T47D (cell line): Measurements from ENCODE around the gene RIT1.
"Not testable (repeated sequence)": the region's sequence is repeated elsewhere in the genome, so short reads cannot be mapped to it uniquely, and the experiment has no call there.

ENCODE experiments used
- DNase-seq, 2 experiments: peaks; one replicate each; pipeline versions ENCODE4 v3.0.0 to v3.0.0-alpha.2; 2011 to 2012; ENCODE audit warnings: low read depth in 1 of 2, low spot score in 1 of 2
- JUND ChIP-seq: IDR thresholded peaks from 2 replicates; pipeline ENCODE4 v1.6.1; 2012; ENCODE audit warnings: low read depth
- in situ Hi-C: cut with HindIII; loops from 2 replicates; pipeline ENCODE4 v1.10.0; 2016; ENCODE audit warnings: low sequenced_read_pairs, low pct_unique_long_range_greater_than_20kb

RIT1 gene

GRCh38 chr1:155897746-155898145, 13.4 kb downstream of the RIT1 start:
- no peak for TF ChIP-seq JUND
- no peak for DNase-seq
- in situ Hi-C loops = no loop called here

DNA sequence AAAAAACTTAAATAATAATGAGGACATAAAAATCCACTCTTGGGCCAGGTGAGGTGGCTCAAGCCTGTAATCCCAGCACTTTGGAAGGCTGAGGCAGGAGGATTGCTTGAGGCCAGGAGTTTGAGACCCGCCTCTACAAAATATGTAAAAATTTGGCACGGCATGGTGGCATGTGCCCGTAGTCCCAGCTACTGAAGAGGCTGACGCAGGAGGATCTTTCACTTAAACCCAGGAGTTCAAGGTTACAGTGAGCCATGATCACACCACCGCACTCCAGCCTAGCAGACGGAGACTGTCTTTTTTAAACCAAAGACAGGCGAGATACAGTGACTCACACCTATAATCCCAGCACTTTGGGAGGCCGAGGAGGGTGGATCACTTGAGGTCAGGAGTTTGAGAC, 14.7 kb downstream of the RIT1 start:
- DNase-seq, in situ Hi-C loops: not testable (repeated sequence)

- DNase-seq, in situ Hi-C loops: not testable (repeated sequence)
These were observed 15.5 kb downstream of the RIT1 start for GRCh38 chr1:155895617-155896016.

DNA sequence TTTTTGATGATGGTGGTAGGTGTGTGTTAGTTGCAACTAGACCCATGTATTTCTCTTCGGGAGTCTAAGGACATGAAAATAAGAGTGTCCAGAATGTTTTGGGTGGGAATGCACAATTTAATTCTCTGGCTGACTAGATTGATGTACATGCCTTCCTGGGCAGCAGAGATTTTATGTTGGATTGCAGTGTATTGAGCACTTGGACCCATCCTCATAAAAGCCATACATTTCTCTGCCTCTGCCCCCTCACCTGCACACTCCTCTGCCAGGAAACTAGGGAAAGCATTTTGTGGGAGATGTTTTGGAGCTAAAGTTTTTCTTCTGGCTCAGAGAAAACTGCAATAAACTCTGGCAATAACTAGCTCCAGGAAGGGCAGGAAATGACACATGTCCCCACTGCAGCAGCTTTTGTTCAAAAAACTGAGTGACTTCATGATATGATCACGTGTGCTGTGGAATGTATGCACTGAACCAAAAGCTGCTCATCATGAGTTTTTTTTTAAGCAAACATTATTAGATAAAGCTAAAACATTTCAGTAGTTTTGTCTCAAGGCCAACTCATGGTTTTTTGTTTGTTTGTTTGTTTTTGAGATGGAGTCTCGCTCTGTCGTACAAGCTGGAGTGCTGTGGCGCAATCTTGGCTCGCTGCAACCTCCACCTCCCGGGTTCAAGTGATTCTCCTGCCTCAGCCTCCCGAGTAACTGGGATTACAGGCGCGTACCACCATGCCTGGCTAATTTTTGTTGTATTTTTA, 17.6 kb downstream of the RIT1 start:
- in situ Hi-C loops = no loop called here
- DNase-seq = peak in 1 of 2 experiments; percentile 35
- no peak for TF ChIP-seq JUND

DNA sequence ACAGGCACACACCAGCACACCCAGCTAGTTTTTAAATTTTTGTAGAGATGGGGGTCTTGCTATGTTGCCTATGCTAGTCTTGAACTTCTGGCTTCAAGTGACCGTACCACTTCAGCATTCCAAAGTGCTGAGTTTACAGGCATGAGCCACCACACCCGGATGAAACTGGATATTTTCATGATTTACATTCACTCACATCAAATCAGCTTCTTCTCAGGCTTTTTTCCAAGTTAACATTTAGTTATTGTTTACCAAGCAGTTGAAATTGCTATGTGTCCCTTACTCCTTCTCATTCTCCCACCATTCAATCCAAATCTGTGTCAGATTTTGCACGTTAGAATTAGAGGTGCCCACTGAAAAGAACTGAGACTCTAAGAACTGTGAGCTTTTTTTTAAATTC, 18.4 kb downstream of the RIT1 start:
- no peak for DNase-seq
- in situ Hi-C loops = no loop called here
- no peak for TF ChIP-seq JUND

- TF ChIP-seq JUND = no peak
- in situ Hi-C loops = no loop called here
- DNase-seq = no peak
These were observed 20.9 kb downstream of the RIT1 start for GRCh38 chr1:155890251-155890650.

GRCh38 chr1:155889566-155889965, 21.6 kb downstream of the RIT1 start:
- TF ChIP-seq JUND = no peak
- in situ Hi-C loops = no loop called here
- DNase-seq = no peak

GRCh38 chr1:155888481-155888880, 22.7 kb downstream of the RIT1 start:
- DNase-seq = no peak
- in situ Hi-C loops = no loop called here
- no peak for TF ChIP-seq JUND

GRCh38 chr1:155884982-155885381, 26.2 kb downstream of the RIT1 start:
- in situ Hi-C loops = no loop called here
- TF ChIP-seq JUND = no peak
- no peak for DNase-seq

GRCh38 chr1:155884031-155884960, 26.9 kb downstream of the RIT1 start:
- DNase-seq = peak in 1 of 2 experiments; percentile 43
- in situ Hi-C loops = no loop called here
- no peak for TF ChIP-seq JUND

DNA sequence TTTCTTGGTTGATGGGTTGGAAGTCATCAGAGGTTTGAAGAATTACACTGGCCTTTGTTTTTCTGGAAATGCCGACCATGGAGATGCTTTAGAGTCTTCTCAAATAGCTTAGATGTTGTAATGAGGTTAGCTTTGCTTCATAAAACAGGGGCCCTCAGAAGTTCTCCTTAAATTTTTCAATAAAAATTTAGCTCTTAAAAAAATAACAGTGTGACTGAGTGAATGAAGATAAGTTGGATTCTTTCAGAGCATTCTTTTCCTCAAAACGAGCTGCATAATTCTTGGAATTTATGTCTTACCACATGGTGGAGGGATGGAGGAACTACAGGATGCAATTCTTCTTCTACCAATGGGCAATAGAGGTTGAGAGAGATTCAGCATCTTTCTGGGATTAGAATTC, 28.4 kb downstream of the RIT1 start:
- in situ Hi-C loops = no loop called here
- TF ChIP-seq JUND = no peak
- DNase-seq = no peak

GRCh38 chr1:155882235-155882634, 28.9 kb downstream of the RIT1 start:
- no peak for TF ChIP-seq JUND
- no peak for DNase-seq
- in situ Hi-C loops = no loop called here

GRCh38 chr1:155880950-155881349, 30.2 kb downstream of the RIT1 start:
- in situ Hi-C loops = no loop called here
- no peak for TF ChIP-seq JUND
- DNase-seq = no peak
